GM20000 (cell line): ENCODE results near the gene ESR1.

Source experiments
- DNase-seq: peaks from one replicate; pipeline ENCODE4 v3.0.0; 2012; ENCODE audit warnings: low spot score
- CTCF ChIP-seq: IDR thresholded peaks from 2 replicates; pipeline ENCODE4 v1.5.1; 2012; ENCODE audit warnings: mild to moderate bottlenecking, control low read depth; ENCODE audit errors: extremely low read depth, missing control alignments

Gene ESR1

GRCh38 chr6:151814614-151815013 is 7.1 kb downstream of the ESR1 start:
- TF ChIP-seq CTCF = no peak
- DNase-seq = no peak

- no peak for DNase-seq
- no peak for TF ChIP-seq CTCF
Observed at GRCh38 chr6:151822252-151823111, 15.0 kb downstream of the ESR1 start.

GRCh38 chr6:151826517-151827142 is 19.1 kb downstream of the ESR1 start:
- TF ChIP-seq CTCF = no peak
- DNase-seq = no peak

GRCh38 chr6:151832710-151833109 is 25.2 kb downstream of the ESR1 start:
- TF ChIP-seq CTCF = no peak
- DNase-seq = no peak

GRCh38 chr6:151835396-151835795 is 27.9 kb downstream of the ESR1 start:
- no peak for DNase-seq
- TF ChIP-seq CTCF = no peak

GRCh38 chr6:151837223-151837622 is 29.7 kb downstream of the ESR1 start:
- DNase-seq = no peak
- no peak for TF ChIP-seq CTCF

GRCh38 chr6:151842816-151843215 is 35.3 kb downstream of the ESR1 start:
- DNase-seq = no peak
- no peak for TF ChIP-seq CTCF
